ENCODE measurements around the gene KCNA5.

The KCNA5 gene
- 0 reads per million in 2 donors for total RNA-seq

DNA sequence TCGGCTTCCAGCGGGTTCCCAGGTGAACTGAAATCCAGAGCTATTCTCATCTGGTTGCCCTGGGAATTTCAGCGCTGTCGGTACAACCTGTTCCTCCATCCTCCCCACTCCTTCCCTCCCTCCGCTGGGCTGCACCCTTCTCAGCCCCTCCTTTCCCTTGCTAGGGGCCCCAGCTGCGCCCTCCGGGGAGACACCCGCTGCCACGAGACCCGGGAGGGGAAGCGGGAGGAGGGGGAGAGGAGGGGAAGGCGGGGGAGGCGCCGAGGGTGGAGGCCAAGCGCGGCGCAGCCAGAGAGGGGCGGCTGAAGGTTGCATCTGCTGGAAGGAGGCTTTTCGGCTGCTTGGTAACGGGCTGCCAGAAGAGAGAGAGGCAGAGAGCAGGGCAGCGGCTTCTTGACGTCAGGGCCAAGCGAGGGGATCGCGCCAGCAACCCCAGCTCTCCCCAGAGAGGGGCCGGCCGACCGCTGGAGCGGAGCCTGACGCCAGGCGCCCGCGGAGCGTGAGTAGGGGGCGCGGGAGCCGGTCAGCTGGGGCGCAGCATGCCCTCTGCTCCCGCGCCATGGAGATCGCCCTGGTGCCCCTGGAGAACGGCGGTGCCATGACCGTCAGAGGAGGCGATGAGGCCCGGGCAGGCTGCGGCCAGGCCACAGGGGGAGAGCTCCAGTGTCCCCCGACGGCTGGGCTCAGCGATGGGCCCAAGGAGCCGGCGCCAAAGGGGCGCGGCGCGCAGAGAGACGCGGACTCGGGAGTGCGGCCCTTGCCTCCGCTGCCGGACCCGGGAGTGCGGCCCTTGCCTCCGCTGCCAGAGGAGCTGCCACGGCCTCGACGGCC, at the start of gene KCNA5:
KCNA5 (plus strand) TSS at position 291 of the 831 bp plus-strand sequence; CDS start at position 560, 269 bp downstream.
- DNase-seq: no peak

DNA sequence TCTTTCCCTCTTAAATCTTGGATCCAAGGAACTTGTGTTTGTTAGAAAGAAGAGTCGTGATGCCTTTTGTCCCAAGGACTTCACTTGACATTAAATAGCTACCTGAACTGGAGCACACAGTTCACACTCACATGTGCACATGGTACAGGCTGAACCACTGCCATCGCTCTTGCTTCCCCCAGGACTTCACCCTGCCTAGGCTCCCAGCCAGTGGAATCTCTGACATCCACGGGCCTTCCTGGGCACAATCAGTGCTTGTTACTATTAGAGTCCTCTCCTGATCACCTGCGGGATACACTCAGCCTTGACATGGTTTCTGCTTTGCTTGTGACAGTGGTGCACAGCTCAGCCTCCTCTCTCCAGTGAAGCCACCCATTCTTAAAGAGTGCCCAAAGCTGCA, 49.1 kb upstream of the KCNA5 start:
- DNase-seq: no peak

DNA sequence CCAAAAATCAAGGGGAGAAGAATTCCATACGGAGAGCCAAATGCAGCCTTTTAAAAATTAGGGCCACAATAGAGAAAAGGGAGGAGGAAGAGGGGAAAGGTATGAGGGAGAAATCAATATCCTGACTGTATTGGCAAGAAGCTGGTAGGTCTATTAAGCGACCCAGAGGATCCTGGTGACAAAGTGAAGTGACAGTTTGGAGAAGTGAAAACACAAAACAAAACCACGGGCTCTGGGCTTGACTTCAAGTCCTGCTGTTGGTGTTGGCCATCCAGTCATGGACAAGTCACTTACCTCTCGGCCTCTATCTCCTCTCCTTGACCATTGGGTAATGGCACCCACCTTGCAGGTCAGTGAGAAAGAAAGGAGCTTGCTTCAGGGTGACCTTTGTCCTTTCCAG, 47.0 kb upstream of the KCNA5 start:
- DNase-seq: no peak

DNA sequence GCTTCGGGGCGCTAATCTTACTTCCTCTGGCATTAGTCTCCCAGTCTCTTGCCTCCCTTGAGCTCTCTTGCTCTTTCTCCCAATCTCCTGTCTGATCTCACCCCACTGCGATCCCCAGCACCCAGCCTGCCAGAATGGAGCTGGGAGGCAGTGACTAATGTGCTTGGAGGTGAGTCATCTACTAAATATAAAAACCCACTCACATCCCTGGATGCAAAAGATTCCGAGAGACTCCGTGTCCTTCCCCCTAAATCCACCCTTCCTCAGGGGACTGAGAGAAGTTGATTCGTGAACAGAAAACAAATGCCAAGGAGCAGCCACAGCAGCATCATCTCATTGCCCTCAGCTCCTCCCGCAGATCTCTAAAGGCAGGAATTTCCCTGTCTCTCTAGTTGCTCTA, 45.7 kb upstream of the KCNA5 start:
- DNase-seq: no peak

DNA sequence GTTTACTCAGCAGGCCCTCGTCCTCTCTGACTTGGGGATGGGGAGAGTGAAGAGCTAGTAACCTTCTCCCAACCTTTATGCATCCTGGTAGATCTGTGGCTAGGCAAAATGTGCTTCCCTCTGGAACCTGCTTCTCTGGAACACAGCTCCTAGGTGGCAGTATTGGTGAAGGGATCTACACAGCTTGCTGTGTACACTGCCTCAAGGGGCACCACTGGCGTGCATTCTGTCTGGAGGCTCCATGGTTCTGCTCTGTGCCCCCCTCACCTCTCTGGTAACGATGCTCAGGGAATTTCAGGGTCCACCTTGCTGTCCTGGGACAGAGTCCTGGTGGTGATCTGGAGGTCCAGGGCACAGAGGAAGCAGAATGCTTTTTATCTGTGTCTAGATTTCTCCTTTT, 43.5 kb upstream of the KCNA5 start:
- no peak for DNase-seq

DNA sequence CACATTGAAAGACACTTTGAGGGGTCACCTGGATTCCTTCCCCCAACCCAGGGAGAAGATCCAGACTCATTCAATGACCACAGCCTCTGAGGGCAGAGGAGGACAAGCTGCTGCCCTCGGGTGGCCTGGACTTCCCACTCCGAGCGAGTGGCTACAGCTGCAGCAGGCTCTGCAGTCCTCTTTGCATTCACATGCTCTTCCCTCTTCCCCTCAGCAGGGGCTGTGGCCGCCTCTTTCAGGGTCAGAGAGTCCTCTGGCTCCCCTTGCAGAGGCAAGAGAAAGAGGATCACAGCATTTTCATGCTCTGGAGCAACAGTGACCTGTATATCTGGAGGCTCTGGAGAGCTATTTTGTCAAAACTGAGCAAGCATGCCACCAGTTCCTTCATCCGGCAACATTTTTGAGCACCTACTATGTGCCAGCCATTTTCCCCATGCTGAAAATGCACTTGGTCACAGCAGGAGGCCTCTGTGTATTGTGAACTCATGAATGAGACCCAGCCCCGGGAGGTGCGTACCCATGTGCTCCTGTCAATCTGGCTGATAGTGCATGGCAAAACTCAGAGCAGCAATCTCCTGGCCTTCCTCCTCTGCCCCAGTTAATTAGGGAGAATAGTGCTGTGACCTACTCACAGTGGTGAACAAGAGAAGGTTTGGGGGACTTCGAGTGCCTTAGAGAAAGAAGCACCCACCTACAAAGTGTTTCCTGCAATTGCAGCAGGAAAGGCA, 42.9 kb upstream of the KCNA5 start:
- DNase-seq: no peak

DNA sequence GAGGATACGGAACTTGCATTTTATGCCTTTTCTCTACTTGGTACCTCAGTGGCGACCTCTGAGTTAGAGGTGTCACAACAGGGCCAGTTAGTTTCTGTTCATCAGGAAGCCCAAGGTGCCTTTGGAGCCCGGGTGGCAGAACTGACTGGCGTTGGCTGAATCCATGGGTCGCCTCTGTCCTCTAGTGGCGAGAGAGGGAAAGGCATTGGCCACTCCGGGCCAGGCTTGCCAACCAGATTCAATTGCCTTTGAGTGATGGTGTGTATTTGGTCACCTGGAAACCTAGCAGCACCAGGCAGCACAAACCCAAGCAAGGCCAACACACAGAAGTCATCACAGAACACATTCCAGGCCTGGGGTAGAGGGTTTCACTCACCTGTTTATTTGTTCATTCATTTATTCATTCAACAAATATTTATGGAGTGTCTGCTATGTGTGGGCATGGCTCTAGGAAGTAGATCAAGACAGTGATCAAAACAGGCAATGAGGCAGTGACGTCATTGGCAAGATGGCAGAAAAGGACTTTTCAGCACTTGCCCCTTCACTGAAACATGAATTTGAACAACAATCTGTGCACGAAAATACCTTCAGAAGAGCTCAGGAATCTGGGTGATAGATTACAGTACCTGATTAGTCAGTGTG, 40.5 kb upstream of the KCNA5 start:
- DNase-seq: no peak

DNA sequence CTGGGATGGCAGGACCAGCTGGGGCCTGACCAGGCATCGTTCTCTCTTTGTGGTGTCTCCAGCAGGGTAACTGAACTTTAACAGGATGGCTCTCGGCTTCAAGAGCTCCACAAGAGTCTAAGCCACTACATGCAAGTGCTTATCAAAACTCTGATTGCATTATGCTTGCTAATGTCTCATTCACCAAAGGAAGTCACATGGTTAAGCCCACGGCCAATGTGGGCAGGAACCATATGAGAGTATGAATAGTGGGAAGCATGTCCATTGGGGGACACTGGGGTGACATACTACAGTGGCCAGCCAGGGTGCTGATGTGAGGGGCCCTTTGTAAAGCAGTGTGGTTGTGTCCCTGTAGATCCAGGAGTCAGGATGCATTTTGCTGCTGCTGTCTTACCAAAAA, 35.0 kb upstream of the KCNA5 start:
- no peak for DNase-seq

DNA sequence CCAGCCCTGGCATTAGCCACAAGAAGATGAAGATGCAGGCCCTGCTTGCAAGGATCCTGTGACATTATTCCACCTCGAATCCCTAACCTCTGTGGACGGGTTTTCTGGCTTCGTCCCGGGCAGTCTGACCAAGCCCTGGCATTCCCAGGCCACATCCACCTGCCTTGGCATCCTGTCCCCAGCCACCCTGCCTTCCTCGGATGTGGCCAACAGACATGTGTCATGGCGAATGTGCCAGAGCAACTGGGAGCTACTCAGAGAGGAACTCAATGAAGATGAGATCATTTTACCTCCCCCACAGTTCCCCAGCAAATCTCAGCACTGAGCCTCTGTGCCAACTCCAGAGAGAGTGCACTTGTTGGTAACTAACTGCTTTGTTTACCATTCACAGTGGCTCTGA, 33.5 kb upstream of the KCNA5 start:
- no peak for DNase-seq

DNA sequence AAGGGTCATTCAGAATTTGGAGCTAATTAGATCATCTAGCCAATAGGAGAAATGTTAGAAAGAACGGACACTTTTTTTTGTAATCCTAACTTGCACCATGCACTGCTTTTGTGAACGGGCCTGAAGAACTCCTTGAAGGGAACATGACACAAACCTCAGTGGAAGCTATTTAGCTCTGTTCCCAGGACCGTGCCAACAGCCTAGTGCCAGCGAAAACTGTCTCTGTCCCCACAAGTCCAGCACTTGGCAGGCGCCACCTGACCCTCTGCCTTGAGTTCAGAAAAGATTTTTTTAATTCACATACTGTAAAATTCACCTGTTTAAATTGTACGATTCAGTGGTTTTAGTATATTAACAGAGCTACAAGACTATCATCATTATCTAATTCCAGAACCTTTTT, 31.3 kb upstream of the KCNA5 start:
- DNase-seq: no peak

DNA sequence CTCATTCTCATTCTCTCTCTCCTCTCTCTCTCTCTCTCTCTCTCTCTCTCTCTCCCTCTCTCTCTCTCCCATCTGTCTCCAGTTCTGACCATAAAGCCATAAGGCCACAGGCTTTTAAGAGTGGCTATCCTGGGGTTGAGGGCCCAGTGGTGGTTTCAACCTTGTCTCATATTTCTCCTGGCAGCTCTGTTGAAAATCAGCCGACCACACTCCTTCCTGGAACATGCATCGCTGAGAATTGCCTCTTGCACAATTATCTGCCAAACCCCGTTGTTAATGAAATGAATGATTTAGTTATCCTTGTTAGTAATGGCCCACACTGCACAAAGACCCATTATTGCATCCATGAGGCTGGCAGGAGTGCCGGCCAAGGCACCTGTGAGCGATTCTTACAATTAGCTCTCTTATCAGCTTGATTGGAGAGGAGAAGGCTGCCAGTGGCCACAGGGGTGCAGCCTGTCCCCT, 30.4 kb upstream of the KCNA5 start:
- DNase-seq: no peak

DNA sequence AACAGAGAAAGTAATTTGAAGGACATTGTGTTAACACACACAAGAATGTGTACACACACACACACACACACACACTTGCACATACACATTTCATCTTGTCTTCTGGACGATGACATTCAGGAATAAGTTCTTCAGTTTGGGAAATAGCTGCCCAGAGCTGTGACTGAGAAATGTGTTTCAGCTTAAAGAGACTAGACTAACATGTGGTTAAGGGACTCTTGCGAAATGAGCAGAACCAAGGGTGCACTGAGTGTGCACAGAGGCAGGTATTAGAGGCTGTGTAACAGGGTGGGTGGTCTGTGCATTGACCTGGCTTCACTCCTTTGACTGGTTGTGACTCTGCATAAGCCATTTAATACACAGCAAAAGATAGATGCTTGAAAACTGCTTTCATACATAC, 29.4 kb upstream of the KCNA5 start:
- no peak for DNase-seq

DNA sequence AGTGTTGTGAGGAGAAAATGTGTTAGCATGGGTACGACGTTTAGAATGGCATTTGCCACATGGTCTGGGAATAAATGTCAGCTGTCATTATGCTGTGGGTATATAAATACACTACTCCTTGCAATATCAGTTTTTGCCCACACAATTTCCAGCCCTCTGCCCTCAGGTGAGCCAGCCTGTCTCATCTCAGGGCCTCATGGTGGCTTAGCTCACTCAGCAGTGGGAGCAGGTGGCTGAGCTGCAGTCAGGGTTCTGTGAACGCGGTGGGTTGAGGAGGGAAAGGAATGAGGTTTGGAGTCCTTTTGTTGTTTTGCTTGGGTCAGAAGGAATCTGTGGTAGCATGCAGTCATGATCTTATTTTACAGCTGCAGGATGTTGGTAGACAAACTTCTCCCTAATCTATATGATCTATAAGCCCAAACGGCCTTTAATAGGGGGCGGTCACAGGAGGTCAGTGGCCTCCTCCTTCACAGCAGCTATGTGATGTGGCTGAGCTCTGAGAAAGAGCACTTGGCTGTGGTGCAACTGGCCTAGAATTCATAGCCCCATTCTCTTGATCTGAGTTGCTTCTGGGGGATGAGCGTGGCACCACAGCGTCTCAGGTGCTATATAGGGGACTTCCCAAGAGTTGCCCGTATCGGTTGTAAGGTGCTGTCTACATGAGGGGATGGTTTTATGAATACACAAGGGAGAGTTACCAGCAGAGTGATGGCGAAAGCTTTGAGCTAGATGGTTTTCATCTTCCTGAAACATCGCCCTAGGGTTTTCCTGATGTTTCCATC, 27.8 kb upstream of the KCNA5 start:
- no peak for DNase-seq

DNA sequence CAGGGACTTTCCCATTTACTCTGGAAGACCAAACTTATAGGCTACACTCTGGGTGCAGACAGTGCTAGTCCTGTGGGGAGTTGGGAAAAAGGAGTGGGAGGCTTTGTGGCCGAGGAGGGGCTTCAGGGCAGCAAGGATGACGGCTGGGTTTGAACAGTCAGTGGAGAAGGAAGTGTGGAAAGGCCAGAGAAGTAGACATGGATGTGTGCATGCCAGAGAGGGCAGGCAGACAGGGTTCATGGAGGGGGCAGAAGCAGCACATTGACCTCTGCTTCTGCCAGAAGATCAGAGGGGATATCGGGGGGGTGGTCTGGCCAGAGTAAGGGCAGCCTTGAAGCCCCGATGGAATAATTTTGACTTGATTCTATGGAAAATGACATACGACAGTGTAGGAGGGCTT, 27.2 kb upstream of the KCNA5 start:
- no peak for DNase-seq

DNA sequence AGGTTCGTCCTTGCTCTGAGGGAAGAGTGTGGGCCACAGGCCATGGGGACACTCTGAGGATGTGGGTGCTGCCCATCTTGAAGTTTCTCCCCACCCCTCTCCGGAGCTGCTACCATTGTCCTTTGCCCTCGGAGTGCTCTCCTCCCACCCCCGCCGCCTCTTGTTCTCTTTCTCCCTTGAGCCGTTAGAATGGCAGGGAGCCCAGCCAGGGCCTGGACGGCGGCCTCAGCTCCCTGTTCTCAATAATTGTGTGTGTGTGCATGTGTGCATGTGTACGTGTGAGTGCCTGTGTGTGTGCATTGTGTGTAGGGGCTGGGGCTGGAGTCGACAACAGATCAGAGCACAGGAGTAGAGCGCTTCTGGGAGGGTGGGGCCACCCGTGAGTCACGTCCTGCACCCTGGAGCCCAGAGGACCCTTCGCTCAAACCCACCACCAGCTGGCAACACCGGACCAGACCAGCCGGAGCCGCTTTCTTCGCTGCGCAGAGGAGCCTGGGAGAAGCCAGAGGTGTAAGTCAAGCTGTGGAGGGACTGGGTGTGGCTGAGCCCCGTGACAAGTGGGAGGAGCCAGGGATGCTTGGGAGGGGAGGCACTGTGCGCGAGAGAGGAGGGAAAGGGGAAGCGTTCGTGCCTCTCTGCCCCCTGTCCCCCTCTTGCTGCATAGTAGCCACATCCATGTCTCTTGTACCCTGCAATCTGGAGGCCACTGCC, 25.9 kb upstream of the KCNA5 start:
- DNase-seq: no peak

DNA sequence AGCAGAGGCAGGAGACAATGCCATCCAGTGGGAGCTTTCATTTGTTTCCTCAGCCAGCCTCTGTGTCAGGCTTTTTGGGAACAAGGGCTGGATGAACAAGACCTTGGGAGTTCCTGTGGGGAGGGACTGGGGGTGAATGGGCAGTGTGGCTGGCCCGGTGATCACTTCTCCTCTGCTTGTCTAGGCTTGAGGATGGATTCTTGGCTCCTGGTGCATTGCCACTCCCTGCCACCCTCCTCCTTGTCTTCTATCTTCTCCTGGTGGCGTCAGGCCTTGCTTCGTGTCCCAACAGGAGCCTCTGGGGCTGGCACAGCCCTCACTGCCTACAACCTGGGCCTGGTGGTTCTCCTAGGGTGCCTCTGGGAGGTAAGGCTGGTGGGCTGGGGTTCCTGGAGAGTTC, 25.0 kb upstream of the KCNA5 start:
- no peak for DNase-seq

DNA sequence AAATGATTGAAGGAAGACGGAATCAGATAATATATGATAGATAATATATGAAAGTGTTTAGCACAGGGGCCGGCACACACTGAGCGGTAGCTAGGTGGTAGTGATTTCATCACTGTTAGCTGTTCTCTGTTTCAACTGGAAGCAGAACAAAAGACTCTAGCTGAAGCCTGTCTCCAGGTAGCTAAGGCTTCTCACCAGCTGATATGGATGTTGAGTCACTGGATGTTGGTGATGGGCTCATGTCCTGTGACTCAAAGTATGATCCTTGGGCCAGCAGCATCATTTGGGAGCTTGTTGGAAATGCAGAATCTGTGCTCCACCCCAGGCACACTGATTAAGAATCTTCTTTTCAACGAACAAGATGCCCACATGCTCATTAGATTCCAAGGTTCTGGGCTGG, 21.7 kb upstream of the KCNA5 start:
- no peak for DNase-seq

DNA sequence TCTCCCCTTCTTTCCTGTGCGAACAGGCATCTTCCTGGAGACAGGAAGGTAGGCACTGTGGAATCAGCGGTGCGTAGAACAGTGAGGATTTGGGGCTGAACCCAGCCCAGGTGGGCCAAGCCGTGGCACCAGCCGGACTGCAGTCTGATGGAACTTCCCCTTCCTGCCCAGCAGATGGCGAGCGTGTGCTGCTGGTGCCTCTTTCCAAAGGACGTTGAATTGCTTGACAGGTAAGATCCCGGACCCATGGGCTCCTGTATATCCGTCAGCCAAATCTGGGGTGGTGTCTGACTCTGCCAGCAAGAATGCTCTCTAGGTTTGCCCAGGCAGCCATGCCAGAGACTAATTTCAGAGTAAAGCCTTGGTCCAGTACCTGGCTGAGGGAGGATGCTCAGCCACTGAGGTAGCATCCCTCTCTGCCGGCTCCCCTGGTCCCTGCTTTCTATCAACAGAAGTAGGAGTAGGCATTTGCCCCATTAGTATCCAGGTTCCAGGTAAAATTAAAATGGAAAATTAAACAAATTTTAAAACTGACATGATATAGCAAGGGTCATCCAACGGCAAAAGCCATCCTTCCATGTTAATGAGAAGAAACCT, 21.1 kb upstream of the KCNA5 start:
- no peak for DNase-seq

DNA sequence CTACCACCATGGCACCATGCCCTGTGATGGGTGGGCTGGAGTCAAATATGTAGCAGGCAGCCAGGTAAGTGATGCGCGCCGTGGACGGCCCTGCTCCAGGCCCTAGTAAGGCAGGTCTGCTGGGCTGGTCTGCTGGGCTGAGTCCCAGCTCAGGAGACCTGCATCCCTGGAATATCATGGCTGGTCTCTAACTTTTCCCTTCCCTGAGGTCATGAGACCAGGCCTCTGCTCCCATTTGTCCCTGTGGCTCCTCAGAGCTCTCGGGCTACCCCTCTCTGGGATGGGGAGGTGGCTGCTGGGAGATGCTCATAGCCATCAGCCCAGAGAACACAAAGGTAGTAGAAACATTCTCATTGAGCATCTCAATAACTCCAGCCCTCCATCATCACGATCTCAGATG, 19.8 kb upstream of the KCNA5 start:
- no peak for DNase-seq

DNA sequence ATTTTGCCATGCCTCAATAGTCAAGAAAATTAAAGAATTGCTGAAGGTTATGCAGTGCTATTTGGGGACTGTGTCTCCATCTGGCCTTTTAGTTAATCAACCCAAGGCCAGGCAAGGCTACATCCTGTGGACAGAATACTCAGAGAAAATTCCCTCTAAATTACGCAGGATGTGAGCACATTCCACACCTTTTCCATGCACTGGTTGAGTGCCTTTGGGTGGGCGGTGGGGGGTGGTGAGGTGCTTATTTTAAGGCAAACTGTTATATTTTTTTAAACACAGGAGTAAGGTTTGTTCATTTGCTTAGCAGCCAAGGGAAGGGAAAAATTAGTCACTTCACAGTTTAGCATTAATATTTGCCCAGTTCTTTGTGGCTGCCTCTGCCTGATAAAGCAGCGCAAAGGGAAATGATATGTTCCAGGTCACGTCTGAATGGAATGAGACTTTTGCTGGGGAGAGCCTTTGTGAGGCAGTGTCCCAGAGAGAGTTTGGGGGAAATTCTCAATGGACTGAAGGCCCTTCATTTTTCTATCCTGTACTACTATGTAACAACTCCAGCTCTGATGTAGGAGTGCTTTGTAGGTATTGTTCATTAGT, 17.2 kb upstream of the KCNA5 start:
- no peak for DNase-seq

DNA sequence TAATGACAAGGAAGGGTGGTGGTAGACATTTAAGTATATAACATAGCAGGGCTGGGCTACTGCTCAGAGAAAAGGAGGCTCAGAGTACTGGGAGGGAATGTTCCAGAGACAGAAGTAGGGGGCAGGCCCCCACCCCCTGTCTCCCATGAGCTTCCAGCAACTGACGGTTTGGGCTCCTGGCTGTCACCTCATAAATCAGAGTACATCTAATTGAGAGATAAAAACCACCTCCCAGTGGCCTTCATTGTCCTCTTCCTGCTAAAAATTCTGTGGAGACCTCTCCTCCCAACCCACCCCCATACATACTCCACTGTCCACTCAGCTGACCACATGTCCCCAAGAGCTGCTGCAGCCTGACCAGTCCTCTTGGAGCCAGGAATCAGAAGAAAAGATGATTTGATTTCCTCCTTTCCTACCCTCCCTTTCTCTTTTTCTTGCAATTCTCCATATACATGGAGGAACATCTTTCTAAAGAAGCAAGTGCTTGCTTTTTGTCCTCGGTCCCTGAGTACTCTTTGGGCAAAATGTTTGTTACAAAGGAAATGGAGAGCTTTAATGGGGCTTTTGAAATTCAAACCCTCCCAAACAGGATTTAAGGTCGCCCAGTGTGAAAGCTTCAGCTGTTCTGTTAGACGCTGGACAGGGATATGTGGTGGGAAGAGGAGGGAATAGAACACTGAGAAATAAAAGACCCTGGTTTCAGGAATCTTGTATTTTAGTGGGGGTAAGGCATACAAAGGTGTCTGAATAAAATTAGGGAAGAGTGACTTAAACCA, 16.4 kb upstream of the KCNA5 start:
- DNase-seq: no peak

Measured in activated gamma-delta T cell (primary cell).